Measurements from ENCODE around the gene ACR.

GRCh38 chr22:50737728-50738648, at the start of gene ACR:
- TF ChIP-seq CTCF (IDR thresholded peaks at IDR 0.05) = no peak
- no peak for TF ChIP-seq POLR2A (IDR thresholded peaks at IDR 0.05)

All from body of pancreas (tissue), 4 donors.